HCEC 1CT (cell line): ENCODE measurements around the gene AGAP4.
"Not testable (repeated sequence)": the region's sequence is repeated elsewhere in the genome, so short reads cannot be mapped to it uniquely, and the experiment has no call there.

Source experiments
- DNase-seq: peaks from one replicate; pipeline ENCODE4 v3.0.0-alpha.2; 2017

Gene AGAP4

DNA sequence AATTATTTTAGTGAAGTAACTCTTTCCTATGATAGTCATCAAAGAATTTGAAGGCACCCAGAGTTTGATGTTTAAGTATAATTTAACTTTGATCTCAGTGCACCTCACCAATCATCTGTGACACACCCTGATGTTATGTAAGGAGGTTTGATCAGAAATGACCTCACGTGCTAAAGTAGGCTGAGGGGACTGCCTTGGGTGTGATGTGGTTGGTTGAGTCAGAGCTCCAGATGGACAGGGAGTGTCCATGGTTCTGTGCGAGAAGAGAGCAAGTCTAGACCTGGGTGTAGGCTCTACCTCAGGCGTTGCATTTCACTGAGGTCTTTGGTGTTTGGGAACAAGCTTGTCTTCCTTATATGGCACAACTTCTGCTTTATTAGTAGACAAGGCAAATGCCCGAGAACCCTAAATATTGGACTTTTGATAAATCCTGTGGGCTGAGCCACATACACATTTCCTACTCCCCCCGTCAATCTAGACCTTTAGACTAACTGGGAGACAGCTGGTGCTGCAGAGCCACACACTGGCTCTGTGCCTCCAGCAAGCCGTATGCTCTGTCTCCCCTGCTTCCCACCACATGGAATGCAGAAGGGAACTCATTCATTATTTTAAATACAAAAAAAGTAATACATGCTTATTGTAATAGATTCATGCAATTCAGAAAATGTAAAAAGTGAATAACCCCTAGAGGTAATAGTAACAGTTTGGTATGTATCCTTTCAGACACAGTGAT, 56.4 kb downstream of the AGAP4 start:
- not testable (repeated sequence) for DNase-seq

DNA sequence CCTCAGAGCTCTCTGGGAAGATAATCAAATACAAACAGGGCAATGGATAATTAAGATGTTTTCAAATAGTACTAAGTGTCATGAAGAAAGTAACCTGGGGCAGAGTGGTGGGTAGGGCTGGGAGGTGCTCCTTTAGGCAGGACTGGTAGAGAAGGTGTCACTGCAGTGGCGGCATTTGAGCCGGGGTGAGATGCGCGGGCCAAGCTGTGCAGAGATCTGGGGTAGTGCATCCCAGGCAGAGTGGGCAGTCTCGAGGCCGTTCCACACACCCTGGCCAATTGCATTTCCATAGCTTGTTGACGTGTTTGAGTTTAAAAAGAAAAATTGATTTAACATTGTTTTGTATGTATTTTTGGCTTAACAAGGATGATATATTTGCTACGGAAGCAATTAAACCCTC, 57.3 kb downstream of the AGAP4 start:
- not testable (repeated sequence) for DNase-seq

DNA sequence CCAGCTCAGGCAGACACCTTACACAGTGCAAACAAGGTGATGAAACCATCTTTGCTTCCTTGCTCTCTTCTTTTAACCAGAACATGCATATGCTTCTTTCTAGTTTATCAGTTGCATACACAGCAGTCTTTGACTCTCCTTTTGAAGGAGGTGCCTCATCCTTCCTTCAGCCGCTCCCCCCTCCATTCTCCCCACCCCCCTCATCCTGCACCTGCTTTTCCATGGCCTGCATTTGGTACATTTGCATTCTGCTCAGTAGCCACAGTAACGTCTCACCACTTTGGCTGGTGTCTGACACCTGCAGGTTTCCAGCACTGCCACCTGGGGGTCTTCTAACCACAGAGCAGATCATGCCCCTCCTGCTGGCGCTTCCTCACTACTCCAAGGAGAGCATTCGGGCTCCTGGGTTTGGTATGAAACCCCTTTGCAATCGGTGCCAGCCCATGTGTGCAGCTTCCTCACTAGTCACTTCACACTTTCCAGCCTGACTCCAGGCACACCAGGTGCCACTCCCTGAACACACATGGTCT, 60.0 kb downstream of the AGAP4 start:
- DNase-seq = not testable (repeated sequence)

DNA sequence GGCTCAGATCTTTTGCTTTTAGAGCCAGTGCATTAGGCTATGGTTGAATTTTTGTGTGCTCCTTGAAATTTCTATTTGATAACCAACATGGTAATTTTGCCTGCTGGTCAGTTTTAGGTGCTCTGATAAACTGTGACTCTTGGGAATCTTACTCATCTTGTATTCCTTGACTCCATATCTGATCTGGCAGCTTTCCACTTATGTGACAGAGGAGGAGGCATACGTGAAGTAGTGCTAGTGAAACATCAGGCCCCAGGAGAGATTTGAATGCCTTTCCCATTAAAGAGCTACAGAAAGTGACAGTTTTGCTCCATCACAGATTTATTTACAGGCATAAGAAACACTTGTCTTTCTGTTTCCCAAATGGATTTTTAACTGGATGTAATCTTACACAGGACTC, 61.1 kb downstream of the AGAP4 start:
- DNase-seq = not testable (repeated sequence)
